Neural cell (in vitro differentiated cells): Measurements from ENCODE around the gene CDYL. TPM values are rescaled to one million over a fixed set of nuclear protein-coding genes. Genes with fewer than 3 reads are reported as not detected.

Experiments used
- H2AFZ ChIP-seq: fragments of 200-600, 300-800 bp; sonication (generic), shearing (Covaris generic); 2 replicates; pipeline ENCODE4 v1.6.0; 2014; ENCODE audit warnings: low read depth, mild to moderate bottlenecking, antibody characterized with exemption, low read length, moderate library complexity
- H3F3A ChIP-seq: fragments of 200-600 bp; shearing (Covaris generic); 2 replicates; pipeline ENCODE4 v1.6.1; 2016; ENCODE audit warnings: mild to moderate bottlenecking, moderate library complexity, mixed read lengths, antibody characterized with exemption, low read length; ENCODE audit not compliant: insufficient read depth, poor library complexity, severe bottlenecking
- H3K27ac ChIP-seq: fragments of 200-600, 300-800 bp; sonication (generic), shearing (Covaris generic); 2 replicates; pipeline ENCODE4 v1.5.1; 2014; ENCODE audit warnings: mild to moderate bottlenecking, low read length, moderate library complexity
- H3K27me3 ChIP-seq: fragments of 300-800, 200-600 bp; sonication (generic), shearing (Covaris generic); 2 replicates; pipeline ENCODE4 v1.6.0; 2014; ENCODE audit warnings: mild to moderate bottlenecking, low read depth, low read length, moderate library complexity; ENCODE audit not compliant: insufficient read depth
- H3K36me3 ChIP-seq: fragments of 300-800, 200-600 bp; sonication (generic), shearing (Covaris generic); 2 replicates; pipeline ENCODE4 v1.5.1; 2014; ENCODE audit warnings: mild to moderate bottlenecking, antibody characterized with exemption, low read length, moderate library complexity; ENCODE audit not compliant: insufficient read depth
- H3K4me2 ChIP-seq: fragments of 300-800, 200-600 bp; sonication (generic), shearing (Covaris generic); 2 replicates; pipeline ENCODE4 v1.6.0; 2014; ENCODE audit warnings: mild to moderate bottlenecking, low read length
- H3K4me3 ChIP-seq: fragments of 300-800, 200-600 bp; sonication (generic), shearing (Covaris generic); 2 replicates; pipeline ENCODE4 v1.5.1; 2014; ENCODE audit warnings: mild to moderate bottlenecking, low read length, moderate library complexity
- H3K79me2 ChIP-seq: fragments of 200-600 bp; shearing (Covaris generic); replicated peaks from 2 replicates; pipeline ENCODE4 v1.6.0; 2014; ENCODE audit warnings: mild to moderate bottlenecking, low read length, moderate library complexity; ENCODE audit not compliant: insufficient read depth
- H3K9ac ChIP-seq: fragments of 300-800, 200-600 bp; sonication (generic), shearing (Covaris generic); 2 replicates; pipeline ENCODE4 v1.6.1; 2016; ENCODE audit warnings: mild to moderate bottlenecking, low read length, mixed read lengths
- H3K9me2 ChIP-seq: fragments of 200-600 bp; shearing (Covaris generic); 2 replicates; pipeline ENCODE4 v1.6.1; 2016; ENCODE audit warnings: mild to moderate bottlenecking, low read length, mixed read lengths; ENCODE audit not compliant: insufficient read depth
- H3K9me3 ChIP-seq: fragments of 200-600, 300-800 bp; sonication (generic), shearing (Covaris generic); 2 replicates; pipeline ENCODE4 v1.6.1; 2016; ENCODE audit warnings: mild to moderate bottlenecking, mixed run types, low read length, moderate library complexity, mixed read lengths
- H4K20me1 ChIP-seq: fragments of 200-600 bp; shearing (Covaris generic); 2 replicates; pipeline ENCODE4 v1.6.1; 2016; ENCODE audit warnings: mild to moderate bottlenecking, mixed run types; ENCODE audit not compliant: insufficient read depth
- EP300 ChIP-seq: fragments of 450-650 bp; conservative IDR thresholded peaks from 2 replicates; pipeline ENCODE4 v1.6.1; 2014; ENCODE audit warnings: antibody characterized with exemption, mild to moderate bottlenecking, moderate library complexity; ENCODE audit not compliant: poor library complexity, severe bottlenecking
- EZH2 ChIP-seq: fragments of 200-600, 300-800 bp; shearing (Covaris generic), sonication (generic); IDR thresholded peaks from 2 replicates; pipeline ENCODE4 v1.6.1; 2014; ENCODE audit warnings: antibody characterized with exemption, low read length, borderline replicate concordance, mild to moderate bottlenecking; ENCODE audit not compliant: insufficient read depth, poor library complexity, severe bottlenecking
- MXI1 ChIP-seq: fragments of 450-650 bp; conservative IDR thresholded peaks from 2 replicates; pipeline ENCODE4 v1.6.1; 2014; ENCODE audit warnings: antibody characterized with exemption, mild to moderate bottlenecking; ENCODE audit not compliant: poor library complexity, severe bottlenecking
- POLR2AphosphoS5 ChIP-seq: IDR thresholded peaks from 2 replicates; pipeline ENCODE4 v1.6.1; 2012
- RAD21 ChIP-seq: fragments of 450-650 bp; conservative IDR thresholded peaks from 2 replicates; pipeline ENCODE4 v1.6.1; 2014; ENCODE audit warnings: antibody characterized with exemption, mild to moderate bottlenecking, moderate library complexity
- SMC3 ChIP-seq: fragments of 450-650 bp; conservative IDR thresholded peaks from 2 replicates; pipeline ENCODE4 v1.6.1; 2014; ENCODE audit warnings: antibody characterized with exemption, mild to moderate bottlenecking, moderate library complexity; ENCODE audit not compliant: poor library complexity
- TAF1 ChIP-seq: IDR thresholded peaks from 2 replicates; pipeline ENCODE4 v1.6.1; 2012; ENCODE audit warnings: low read depth
- polyA plus RNA-seq: library from polyadenylated mRNA; depleted of rRNA; stranded (reverse); fragments of >200 nt; gene quantifications from 2 replicates; pipeline ENCODE4 v1.2.3, GENCODE V29; 2014
- TF ChIP-seq, protein P1 (sequence below): fragments of 450-650 bp; IDR thresholded peaks from 2 replicates; pipeline ENCODE4 v1.5.1; 2014; ENCODE audit warnings: antibody characterized with exemption, mild to moderate bottlenecking, moderate library complexity; ENCODE audit not compliant: poor library complexity, severe bottlenecking
- TF ChIP-seq, protein P2 (sequence below): IDR thresholded peaks from 2 replicates; pipeline ENCODE4 v1.6.1; 2012; ENCODE audit warnings: borderline replicate concordance

The CDYL gene
- polyA plus RNA-seq, 1 donor from 2014 or later: 5.2 TPM

DNA sequence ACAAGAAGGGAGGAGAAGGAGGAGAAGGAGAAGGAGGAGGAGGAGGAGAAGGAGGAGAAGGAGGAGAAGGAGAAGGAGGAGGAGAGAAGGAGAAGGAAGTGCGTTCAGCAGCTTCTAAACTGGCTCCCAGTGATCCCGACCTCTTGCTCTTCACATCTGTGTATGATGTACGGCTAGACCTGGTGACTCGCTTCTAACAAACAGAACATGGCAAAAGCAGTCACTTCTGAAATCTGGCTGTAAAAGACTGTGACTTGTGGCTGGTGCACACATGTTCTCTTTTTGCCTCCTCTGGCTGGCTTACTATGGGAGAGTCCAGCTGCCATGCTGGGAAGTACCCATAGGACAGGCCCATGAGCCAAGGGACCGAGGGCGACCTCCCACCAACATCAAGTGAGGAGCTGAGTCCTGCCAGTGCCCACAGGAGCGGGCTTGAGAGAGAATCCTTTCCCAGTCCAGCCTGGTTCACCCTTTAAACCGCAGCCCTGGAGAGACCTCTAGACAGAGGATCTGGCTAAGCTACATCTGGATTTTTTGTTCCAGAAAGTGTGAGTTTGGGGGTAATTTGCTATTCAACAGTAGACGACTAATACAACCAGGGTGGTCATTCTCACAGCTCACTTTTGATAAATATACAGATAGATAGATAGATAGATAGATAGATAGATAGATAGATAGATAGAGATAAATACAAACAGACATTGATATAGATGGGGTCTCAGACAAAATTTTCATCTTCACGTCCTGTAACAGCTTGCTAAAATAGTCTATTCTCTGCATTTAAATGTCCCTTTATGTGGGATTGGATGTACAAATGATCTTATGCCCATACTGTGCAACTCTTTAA is 185.3 kb downstream of the CDYL start:
- Histone ChIP-seq H3K9me3 (no peaks in the 10 kb centered on the region), H3F3A (no peaks in the 10 kb centered on the region), H3K4me3 (no peak overlapping the region), H4K20me1 (no peaks in the 10 kb centered on the region), H2AFZ (no peak overlapping the region), H3K9me2 (no peaks in the 10 kb centered on the region), H3K27me3 (no peaks in the 10 kb centered on the region), H3K36me3 (no peaks in the 10 kb centered on the region), H3K4me2 (no peak overlapping the region), H3K9ac (no peak overlapping the region), H3K27ac (no peak overlapping the region), H3K79me2 (no peaks in the 10 kb centered on the region)
- TF ChIP-seq, protein P1, sequence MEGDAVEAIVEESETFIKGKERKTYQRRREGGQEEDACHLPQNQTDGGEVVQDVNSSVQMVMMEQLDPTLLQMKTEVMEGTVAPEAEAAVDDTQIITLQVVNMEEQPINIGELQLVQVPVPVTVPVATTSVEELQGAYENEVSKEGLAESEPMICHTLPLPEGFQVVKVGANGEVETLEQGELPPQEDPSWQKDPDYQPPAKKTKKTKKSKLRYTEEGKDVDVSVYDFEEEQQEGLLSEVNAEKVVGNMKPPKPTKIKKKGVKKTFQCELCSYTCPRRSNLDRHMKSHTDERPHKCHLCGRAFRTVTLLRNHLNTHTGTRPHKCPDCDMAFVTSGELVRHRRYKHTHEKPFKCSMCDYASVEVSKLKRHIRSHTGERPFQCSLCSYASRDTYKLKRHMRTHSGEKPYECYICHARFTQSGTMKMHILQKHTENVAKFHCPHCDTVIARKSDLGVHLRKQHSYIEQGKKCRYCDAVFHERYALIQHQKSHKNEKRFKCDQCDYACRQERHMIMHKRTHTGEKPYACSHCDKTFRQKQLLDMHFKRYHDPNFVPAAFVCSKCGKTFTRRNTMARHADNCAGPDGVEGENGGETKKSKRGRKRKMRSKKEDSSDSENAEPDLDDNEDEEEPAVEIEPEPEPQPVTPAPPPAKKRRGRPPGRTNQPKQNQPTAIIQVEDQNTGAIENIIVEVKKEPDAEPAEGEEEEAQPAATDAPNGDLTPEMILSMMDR: no peak
- TF ChIP-seq EP300: no peak
- TF ChIP-seq POLR2AphosphoS5: no peak
- TF ChIP-seq RAD21: no peak
- TF ChIP-seq, protein P2, sequence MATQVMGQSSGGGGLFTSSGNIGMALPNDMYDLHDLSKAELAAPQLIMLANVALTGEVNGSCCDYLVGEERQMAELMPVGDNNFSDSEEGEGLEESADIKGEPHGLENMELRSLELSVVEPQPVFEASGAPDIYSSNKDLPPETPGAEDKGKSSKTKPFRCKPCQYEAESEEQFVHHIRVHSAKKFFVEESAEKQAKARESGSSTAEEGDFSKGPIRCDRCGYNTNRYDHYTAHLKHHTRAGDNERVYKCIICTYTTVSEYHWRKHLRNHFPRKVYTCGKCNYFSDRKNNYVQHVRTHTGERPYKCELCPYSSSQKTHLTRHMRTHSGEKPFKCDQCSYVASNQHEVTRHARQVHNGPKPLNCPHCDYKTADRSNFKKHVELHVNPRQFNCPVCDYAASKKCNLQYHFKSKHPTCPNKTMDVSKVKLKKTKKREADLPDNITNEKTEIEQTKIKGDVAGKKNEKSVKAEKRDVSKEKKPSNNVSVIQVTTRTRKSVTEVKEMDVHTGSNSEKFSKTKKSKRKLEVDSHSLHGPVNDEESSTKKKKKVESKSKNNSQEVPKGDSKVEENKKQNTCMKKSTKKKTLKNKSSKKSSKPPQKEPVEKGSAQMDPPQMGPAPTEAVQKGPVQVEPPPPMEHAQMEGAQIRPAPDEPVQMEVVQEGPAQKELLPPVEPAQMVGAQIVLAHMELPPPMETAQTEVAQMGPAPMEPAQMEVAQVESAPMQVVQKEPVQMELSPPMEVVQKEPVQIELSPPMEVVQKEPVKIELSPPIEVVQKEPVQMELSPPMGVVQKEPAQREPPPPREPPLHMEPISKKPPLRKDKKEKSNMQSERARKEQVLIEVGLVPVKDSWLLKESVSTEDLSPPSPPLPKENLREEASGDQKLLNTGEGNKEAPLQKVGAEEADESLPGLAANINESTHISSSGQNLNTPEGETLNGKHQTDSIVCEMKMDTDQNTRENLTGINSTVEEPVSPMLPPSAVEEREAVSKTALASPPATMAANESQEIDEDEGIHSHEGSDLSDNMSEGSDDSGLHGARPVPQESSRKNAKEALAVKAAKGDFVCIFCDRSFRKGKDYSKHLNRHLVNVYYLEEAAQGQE: no peak
- TF ChIP-seq TAF1: no peak
- TF ChIP-seq EZH2: no peak
- no peak for TF ChIP-seq SMC3
- no peak for TF ChIP-seq MXI1

DNA sequence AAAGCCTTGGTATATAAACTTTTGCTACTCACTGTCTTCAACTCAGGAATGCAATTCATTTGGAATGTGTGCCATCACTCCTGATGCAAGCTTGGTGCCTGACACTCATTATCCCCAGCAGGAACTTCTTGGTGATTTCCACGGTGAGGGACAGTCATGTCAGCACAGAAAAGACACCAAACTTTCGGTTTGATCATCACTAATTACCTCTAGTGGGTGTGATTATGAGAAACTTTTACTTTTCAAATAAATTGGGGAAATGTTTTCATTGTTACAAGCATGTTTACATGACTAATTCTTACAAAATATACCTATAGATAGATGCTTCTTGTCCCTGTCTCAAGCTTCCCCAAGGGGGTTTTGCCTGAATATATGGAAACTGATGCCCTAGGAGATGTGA is 186.7 kb downstream of the CDYL start:
- Histone ChIP-seq H3K9me2 (no peaks in the 10 kb centered on the region), H3K36me3 (no peaks in the 10 kb centered on the region), H3K79me2 (no peaks in the 10 kb centered on the region), H3K4me2 (no peak overlapping the region), H3K27ac (no peak overlapping the region), H4K20me1 (no peaks in the 10 kb centered on the region), H3K9me3 (no peaks in the 10 kb centered on the region), H3F3A (no peaks in the 10 kb centered on the region), H3K9ac (no peak overlapping the region), H3K27me3 (no peaks in the 10 kb centered on the region), H3K4me3 (no peak overlapping the region), H2AFZ (no peak overlapping the region)
- no peak for TF ChIP-seq RAD21
- no peak for TF ChIP-seq MXI1
- TF ChIP-seq EP300: no peak
- TF ChIP-seq EZH2: no peak
- no peak for TF ChIP-seq SMC3
- TF ChIP-seq POLR2AphosphoS5: no peak
- TF ChIP-seq, protein P2: no peak
- TF ChIP-seq, protein P1: no peak
- no peak for TF ChIP-seq TAF1
